Endodermal cell (in vitro differentiated cells): ENCODE measurements around the gene PARG. TPM values are rescaled to one million over a fixed set of nuclear protein-coding genes. Genes with fewer than 3 reads are reported as not detected.

Experiments used
- DNase-seq: peaks from one replicate; pipeline ENCODE4 v3.0.0-alpha.2; 2017
- H3K27ac ChIP-seq: 2 replicates; pipeline ENCODE4 v1.5.1; 2013; ENCODE audit warnings: mild to moderate bottlenecking, low read depth, low read length, moderate library complexity
- H3K27me3 ChIP-seq: 2 replicates; pipeline ENCODE4 v1.6.1; 2013; ENCODE audit warnings: mild to moderate bottlenecking, low read length, moderate library complexity; ENCODE audit not compliant: insufficient read depth, control insufficient read depth, poor library complexity, severe bottlenecking
- H3K36me3 ChIP-seq: 2 replicates; pipeline ENCODE4 v1.7.0; 2013; ENCODE audit warnings: mild to moderate bottlenecking, low read length, moderate library complexity; ENCODE audit not compliant: control insufficient read depth, insufficient read depth
- H3K4me1 ChIP-seq: one replicate; pipeline ENCODE4 v1.7.0; 2013; ENCODE audit warnings: low read length; ENCODE audit not compliant: control insufficient read depth, insufficient read depth
- H3K4me3 ChIP-seq: 2 replicates; pipeline ENCODE4 v1.5.1; 2013; ENCODE audit warnings: mild to moderate bottlenecking, low read length, moderate library complexity
- H3K9ac ChIP-seq: 2 replicates; pipeline ENCODE4 v1.6.1; 2013; ENCODE audit warnings: mild to moderate bottlenecking, low read length, moderate library complexity; ENCODE audit not compliant: poor library complexity, severe bottlenecking; ENCODE audit errors: extremely low read depth
- H3K9me3 ChIP-seq: 2 replicates; pipeline ENCODE4 v1.6.1; 2013; ENCODE audit warnings: mild to moderate bottlenecking, low read length, moderate library complexity; ENCODE audit not compliant: control insufficient read depth
- H3K27ac Mint-ChIP-seq: 2 replicates; pipeline ENCODE4 v1.8.0; 2020; ENCODE audit warnings: mixed read lengths
- H3K27me3 Mint-ChIP-seq: 2 replicates; pipeline ENCODE4 v1.8.0; 2021; ENCODE audit warnings: mild to moderate bottlenecking, mixed read lengths; ENCODE audit not compliant: insufficient read depth
- H3K36me3 Mint-ChIP-seq: 2 replicates; pipeline ENCODE4 v1.8.0; 2020; ENCODE audit warnings: low read depth, mixed read lengths
- H3K4me1 Mint-ChIP-seq: 2 replicates; pipeline ENCODE4 v1.8.0; 2020; ENCODE audit warnings: mixed read lengths
- H3K4me3 Mint-ChIP-seq: 2 replicates; pipeline ENCODE4 v1.8.0; 2020; ENCODE audit warnings: mild to moderate bottlenecking, moderate library complexity, mixed read lengths
- H3K9me3 Mint-ChIP-seq: 2 replicates; pipeline ENCODE4 v1.8.0; 2020; ENCODE audit warnings: mild to moderate bottlenecking, mixed read lengths
- CTCF ChIP-seq: fragments of 200-600 bp; sonication (generic); conservative IDR thresholded peaks from 2 replicates; pipeline ENCODE4 v1.5.0; 2021; ENCODE audit warnings: antibody characterized with exemption, mild to moderate bottlenecking
- WGBS, 2 experiments: methylation state at CpG; one replicate each; pipeline versions ENCODE4 v1.1.5 to v1.1.7; 2013; ENCODE audit warnings: missing lambda C conversion rate in 2 of 2, mixed read lengths in 1 of 2; ENCODE audit not compliant: insufficient coverage in 1 of 2, insufficient read length in 1 of 2; 5-methylcytosine and 5-hydroxymethylcytosine counted together
- total RNA-seq, 2 donors: library from RNA; stranded (reverse); fragmentation: NEBNext Ultra II Directional in 1 of 2; extraction: Animal tissue kit (Norgen Biotek cat#: 25700) in 1 of 2; gene quantifications; 2 replicates in 1 of 2; 3 replicates in 1 of 2; pipeline ENCODE4 v1.2.1, GENCODE V29; 2021

PARG gene
- total RNA-seq, 2 donors from 2014 or later = 66.3 to 67.4 TPM

DNA sequence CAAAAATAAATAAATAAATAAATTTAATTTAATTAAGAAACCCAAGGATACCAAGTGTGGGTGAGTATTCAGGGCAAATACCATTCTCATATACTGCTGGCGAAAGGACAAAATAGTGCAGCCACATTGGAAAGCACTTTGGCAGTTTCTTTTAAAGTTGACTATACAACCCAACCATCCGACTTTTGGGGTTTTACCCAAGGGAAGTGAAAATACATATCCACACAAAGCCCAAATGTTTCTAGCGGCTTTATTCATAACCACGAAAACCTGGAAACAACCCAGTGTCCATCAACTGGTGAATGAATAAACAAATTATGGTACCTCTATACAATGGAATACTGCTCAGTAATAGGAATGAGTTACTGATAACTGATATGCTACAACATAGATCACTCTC, 143.6 kb downstream of the PARG start:
- WGBS, 2 experiments = 85 to 100% methylated on average over 1 to 4 of the region's 4 CpGs

DNA sequence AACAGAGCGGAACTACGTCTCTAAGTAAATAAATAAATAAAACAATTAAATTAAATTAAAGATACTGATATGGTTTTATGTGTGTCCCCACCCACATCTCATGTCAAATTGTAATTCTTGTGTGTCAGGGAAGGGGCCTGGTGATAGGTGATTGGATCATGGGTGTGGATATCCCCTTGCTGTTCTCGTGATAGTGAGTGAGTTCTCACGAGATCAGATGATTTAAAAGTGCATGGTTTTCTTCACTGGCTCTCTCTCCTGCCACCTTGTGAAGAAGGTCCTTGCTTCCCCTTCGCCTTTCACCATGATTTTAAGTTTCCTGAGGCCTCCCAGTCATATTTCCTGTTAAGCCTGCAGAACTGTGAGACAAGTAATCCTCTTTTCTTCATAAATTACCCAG, 150.7 kb downstream of the PARG start:
- H3K4me1 ChIP-seq = no peaks in the 10 kb centered on the region
- no peak overlapping the region for H3K4me3 Mint-ChIP-seq
- H3K9me3 ChIP-seq = no peaks in the 10 kb centered on the region
- H3K27ac ChIP-seq = no peak overlapping the region
- no peaks in the 10 kb centered on the region for H3K36me3 ChIP-seq
- no peaks in the 10 kb centered on the region for H3K27me3 ChIP-seq
- H3K4me1 Mint-ChIP-seq = no peaks in the 10 kb centered on the region
- WGBS, 2 experiments = 89 to 91% methylated on average over 3 of the region's 5 CpGs
- DNase-seq = no peak
- no peaks in the 10 kb centered on the region for H3K27me3 Mint-ChIP-seq
- no peak overlapping the region for H3K9ac ChIP-seq
- no peak overlapping the region for H3K4me3 ChIP-seq
- H3K27ac Mint-ChIP-seq = no peak overlapping the region
- no peaks in the 10 kb centered on the region for H3K9me3 Mint-ChIP-seq
- no peak for TF ChIP-seq CTCF
- no peaks in the 10 kb centered on the region for H3K36me3 Mint-ChIP-seq

More for the DNA sequence above, 143.6 kb downstream of the PARG start:
- Histone ChIP-seq H3K9ac (no peak overlapping the region), H3K27ac (no peak overlapping the region), H3K4me1 (no peaks in the 10 kb centered on the region), H3K9me3 (no peaks in the 10 kb centered on the region), H3K36me3 (no peaks in the 10 kb centered on the region), H3K4me3 (no peak overlapping the region), H3K27me3 (no peaks in the 10 kb centered on the region)
- H3K27ac Mint-ChIP-seq = no peak overlapping the region
- H3K27me3 Mint-ChIP-seq = no peaks in the 10 kb centered on the region
- no peak for DNase-seq
- H3K9me3 Mint-ChIP-seq = no peaks in the 10 kb centered on the region
- TF ChIP-seq CTCF = no peak
- H3K4me3 Mint-ChIP-seq = no peak overlapping the region
- H3K4me1 Mint-ChIP-seq = no peaks in the 10 kb centered on the region
- no peaks in the 10 kb centered on the region for H3K36me3 Mint-ChIP-seq

DNA sequence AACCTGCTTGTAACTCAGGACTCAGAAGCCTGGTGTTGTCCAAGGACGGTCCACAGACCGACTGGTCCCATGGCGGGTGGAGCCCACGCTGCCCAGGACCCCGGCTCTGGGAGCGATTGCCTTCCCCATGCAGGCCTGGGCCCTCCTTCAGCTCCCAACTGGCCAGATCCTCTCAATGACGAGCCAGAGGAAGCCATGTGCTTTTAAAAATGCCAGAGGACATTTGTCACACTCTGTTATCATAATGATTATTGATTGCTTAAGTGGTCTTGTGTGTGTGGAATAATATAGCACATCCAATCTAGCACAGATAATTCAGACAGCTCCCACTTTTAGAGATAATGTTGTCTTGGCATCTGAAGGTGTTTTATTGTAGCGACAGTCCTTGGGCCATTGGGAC, 157.1 kb downstream of the PARG start:
- H3K9me3 Mint-ChIP-seq = no peaks in the 10 kb centered on the region
- no peaks in the 10 kb centered on the region for H3K36me3 Mint-ChIP-seq
- Histone ChIP-seq H3K27me3 (no peaks in the 10 kb centered on the region), H3K4me3 (no peak overlapping the region), H3K9me3 (no peaks in the 10 kb centered on the region), H3K9ac (no peak overlapping the region), H3K36me3 (no peaks in the 10 kb centered on the region), H3K4me1 (no peaks in the 10 kb centered on the region), H3K27ac (no peak overlapping the region)
- no peaks in the 10 kb centered on the region for H3K27me3 Mint-ChIP-seq
- no peak overlapping the region for H3K4me3 Mint-ChIP-seq
- peaks cover 9% of the 10 kb centered on the region for H3K4me1 Mint-ChIP-seq
- WGBS, 2 experiments = 91 to 93% methylated on average over 5 to 8 of the region's 8 CpGs
- DNase-seq = no peak
- H3K27ac Mint-ChIP-seq = no peak overlapping the region
- no peak for TF ChIP-seq CTCF
